Measurements from ENCODE around the gene SLF2.

GRCh38 chr10:100989088-100989487 lies 76.3 kb downstream of the SLF2 start:
- TF ChIP-seq NFIC (IDR thresholded peaks at IDR 0.05) (no peak), CEBPB (IDR thresholded peaks at IDR 0.05) (no peak), TAF1 (IDR thresholded peaks at IDR 0.05; ENCODE audit: low read depth) (no peak), MAX (IDR thresholded peaks at IDR 0.05) (no peak), ZBTB7A (IDR thresholded peaks at IDR 0.05; ENCODE audit: low read depth) (no peak), EGR1 (IDR thresholded peaks at IDR 0.05) (no peak), EP300 (IDR thresholded peaks at IDR 0.05; ENCODE audit: borderline replicate concordance) (no peak)
